OCI-LY3 (cell line): ENCODE data around the gene ZFYVE28.

Experiments used
- H2AFZ ChIP-seq: fragments of 200-600, 300-600 bp; shearing (Covaris generic); 2 replicates; pipeline ENCODE4 v1.6.0; 2014; ENCODE audit warnings: antibody characterized with exemption, low read depth, low read length
- H3K27ac ChIP-seq: fragments of 200-600, 300-600 bp; sonication (generic); 2 replicates; pipeline ENCODE4 v1.5.1; 2014; ENCODE audit warnings: mild to moderate bottlenecking, low read length, moderate library complexity, mixed read lengths
- H3K27me3 ChIP-seq: fragments of 200-600, 300-600 bp; sonication (generic); 2 replicates; pipeline ENCODE4 v1.6.1; 2014; ENCODE audit warnings: low read depth, low read length, mixed read lengths
- H3K36me3 ChIP-seq: fragments of 200-600, 300-600 bp; sonication (generic); replicated peaks from 2 replicates; pipeline ENCODE3; 2014; ENCODE audit warnings: low read depth, low read length, mixed read lengths
- H3K4me1 ChIP-seq: fragments of 300-600, 200-600 bp; sonication (generic); 2 replicates; pipeline ENCODE4 v1.6.1; 2014; ENCODE audit warnings: low read length, mixed read lengths
- H3K4me2 ChIP-seq: fragments of 200-600, 300-600 bp; sonication (generic); 2 replicates; pipeline ENCODE4 v1.6.1; 2014; ENCODE audit warnings: low read length, mixed read lengths
- H3K4me3 ChIP-seq: fragments of 300-600, 200-600 bp; sonication (generic); 2 replicates; pipeline ENCODE4 v1.5.1; 2014; ENCODE audit warnings: antibody characterized with exemption, mild to moderate bottlenecking, low read length, moderate library complexity
- H3K79me2 ChIP-seq: fragments of 300-600, 200-600 bp; shearing (Covaris generic); 2 replicates; pipeline ENCODE4 v1.6.1; 2014; ENCODE audit warnings: mild to moderate bottlenecking, low read length, mixed read lengths
- H3K9ac ChIP-seq: fragments of 300-600, 200-600 bp; shearing (Covaris generic); 2 replicates; pipeline ENCODE4 v1.6.0; 2014; ENCODE audit warnings: mild to moderate bottlenecking, low read length, moderate library complexity
- H3K9me3 ChIP-seq: fragments of 200-600, 300-600 bp; shearing (Covaris generic); 2 replicates; pipeline ENCODE4 v1.6.1; 2014; ENCODE audit warnings: low read length, mixed read lengths; ENCODE audit not compliant: insufficient read depth
- H4K20me1 ChIP-seq: fragments of 200-600, 300-600 bp; sonication (generic); 2 replicates; pipeline ENCODE4 v1.6.1; 2016; ENCODE audit warnings: low read length, mixed read lengths; ENCODE audit not compliant: insufficient read depth
- CTCF ChIP-seq: fragments of 200-600, 300-600 bp; sonication (generic); IDR thresholded peaks from 2 replicates; pipeline ENCODE4 v1.5.1; 2014; ENCODE audit warnings: antibody characterized with exemption, low read length, low read depth
- EZH2phosphoT487 ChIP-seq: fragments of 200-600 bp; shearing (Covaris generic); IDR thresholded peaks from 2 replicates; pipeline ENCODE4 v1.6.1; 2018; ENCODE audit warnings: antibody characterized with exemption, mixed run types, low read depth

The ZFYVE28 gene

GRCh38 chr4:2271279-2272025 is 147.0 kb downstream of the ZFYVE28 start:
- no peaks in the 10 kb centered on the region for H4K20me1 ChIP-seq
- no peak overlapping the region for H3K4me3 ChIP-seq
- H3K79me2 ChIP-seq = no peaks in the 10 kb centered on the region
- TF ChIP-seq CTCF = no peak
- no peak for TF ChIP-seq EZH2phosphoT487
- H3K4me2 ChIP-seq = no peak overlapping the region
- no peaks in the 10 kb centered on the region for H3K4me1 ChIP-seq
- no peaks in the 10 kb centered on the region for H3K9me3 ChIP-seq
- no peak overlapping the region for H2AFZ ChIP-seq
- no peaks in the 10 kb centered on the region for H3K27me3 ChIP-seq
- no peak overlapping the region for H3K9ac ChIP-seq
- no peak overlapping the region for H3K27ac ChIP-seq
- no peaks in the 10 kb centered on the region for H3K36me3 ChIP-seq

DNA sequence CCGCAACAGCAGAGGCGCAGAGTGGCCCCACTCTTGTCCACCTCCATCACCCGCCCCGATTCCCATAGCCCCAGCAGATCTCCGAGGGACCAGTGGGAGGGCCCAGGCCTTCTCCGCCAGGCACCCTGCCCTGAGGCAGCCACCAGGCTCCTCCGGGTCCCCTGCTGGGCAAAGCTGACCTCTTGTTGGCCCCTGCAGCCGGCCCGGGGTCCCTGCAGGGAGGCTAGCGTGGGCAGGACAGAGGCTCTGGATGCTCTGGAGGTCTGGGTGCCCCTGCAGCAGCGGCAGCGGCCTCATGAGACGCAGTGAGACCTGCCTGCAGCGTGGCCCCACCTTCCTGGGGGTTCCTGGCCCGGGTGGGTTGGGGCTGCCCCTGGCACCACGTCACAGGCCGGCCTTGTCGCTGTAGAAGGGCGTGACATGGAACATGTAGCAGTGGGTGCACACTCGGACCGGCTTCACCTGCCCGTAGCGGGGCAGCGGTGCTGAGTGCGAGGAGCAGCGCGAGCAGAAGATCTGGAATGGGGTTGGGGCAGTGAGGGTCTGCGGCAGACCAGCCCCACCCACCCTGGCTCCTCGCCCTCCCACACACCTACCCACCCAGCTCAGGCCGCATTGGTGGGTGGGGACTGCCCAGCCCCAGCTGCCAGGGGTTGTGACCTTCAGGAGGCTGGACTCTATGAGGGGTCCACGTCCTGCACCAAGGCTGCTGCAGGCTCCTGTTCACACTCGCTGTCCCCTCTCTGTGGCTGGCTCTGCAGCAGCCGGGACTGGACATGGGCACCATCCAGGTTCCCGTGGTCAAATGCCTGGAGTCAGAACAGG is 147.9 kb downstream of the ZFYVE28 start:
- TF ChIP-seq CTCF = no peak
- TF ChIP-seq EZH2phosphoT487 = no peak

GRCh38 chr4:2269618-2270163 is 148.8 kb downstream of the ZFYVE28 start:
- no peaks in the 10 kb centered on the region for H3K36me3 ChIP-seq
- no peak overlapping the region for H2AFZ ChIP-seq
- H3K27ac ChIP-seq = no peak overlapping the region
- no peaks in the 10 kb centered on the region for H3K4me1 ChIP-seq
- H4K20me1 ChIP-seq = no peaks in the 10 kb centered on the region
- TF ChIP-seq CTCF = no peak
- no peak for TF ChIP-seq EZH2phosphoT487
- H3K4me2 ChIP-seq = no peak overlapping the region
- H3K9me3 ChIP-seq = no peaks in the 10 kb centered on the region
- H3K79me2 ChIP-seq = no peaks in the 10 kb centered on the region
- no peak overlapping the region for H3K4me3 ChIP-seq
- no peaks in the 10 kb centered on the region for H3K27me3 ChIP-seq
- no peak overlapping the region for H3K9ac ChIP-seq

More for the DNA sequence above, 147.9 kb downstream of the ZFYVE28 start:
- H4K20me1 ChIP-seq = no peaks in the 10 kb centered on the region
- no peak overlapping the region for H2AFZ ChIP-seq
- H3K9ac ChIP-seq = no peak overlapping the region
- no peaks in the 10 kb centered on the region for H3K27me3 ChIP-seq
- no peaks in the 10 kb centered on the region for H3K79me2 ChIP-seq
- no peak overlapping the region for H3K27ac ChIP-seq
- H3K4me1 ChIP-seq = no peaks in the 10 kb centered on the region
- H3K4me3 ChIP-seq = no peak overlapping the region
- H3K9me3 ChIP-seq = no peaks in the 10 kb centered on the region
- H3K36me3 ChIP-seq = no peaks in the 10 kb centered on the region
- H3K4me2 ChIP-seq = no peak overlapping the region

DNA sequence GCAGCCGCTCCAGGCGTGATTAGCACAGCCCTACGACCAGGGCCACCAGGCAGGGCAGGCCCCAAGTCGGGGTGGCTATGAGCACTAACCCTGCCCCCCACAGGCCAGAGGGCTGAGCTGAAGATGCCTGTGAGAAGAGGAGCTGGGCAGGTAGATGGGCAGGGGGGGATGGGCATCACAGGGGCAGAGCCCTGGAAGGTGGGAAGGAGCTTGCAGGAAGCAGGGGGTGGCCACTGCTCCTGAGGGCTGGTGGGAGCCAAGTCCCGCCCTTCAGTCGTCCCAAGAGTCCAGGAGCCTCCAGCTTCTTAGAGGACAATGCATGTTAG is 149.3 kb downstream of the ZFYVE28 start:
- Histone ChIP-seq H3K4me2 (no peak overlapping the region), H3K27me3 (no peaks in the 10 kb centered on the region), H3K36me3 (no peaks in the 10 kb centered on the region), H3K9me3 (no peaks in the 10 kb centered on the region), H3K27ac (no peak overlapping the region), H3K9ac (no peak overlapping the region), H2AFZ (no peak overlapping the region), H4K20me1 (no peaks in the 10 kb centered on the region), H3K4me1 (no peaks in the 10 kb centered on the region), H3K79me2 (no peaks in the 10 kb centered on the region), H3K4me3 (no peak overlapping the region)
- no peak for TF ChIP-seq CTCF
- no peak for TF ChIP-seq EZH2phosphoT487
